ENCODE results near the gene AFF1.

- TF ChIP-seq, protein P1, sequence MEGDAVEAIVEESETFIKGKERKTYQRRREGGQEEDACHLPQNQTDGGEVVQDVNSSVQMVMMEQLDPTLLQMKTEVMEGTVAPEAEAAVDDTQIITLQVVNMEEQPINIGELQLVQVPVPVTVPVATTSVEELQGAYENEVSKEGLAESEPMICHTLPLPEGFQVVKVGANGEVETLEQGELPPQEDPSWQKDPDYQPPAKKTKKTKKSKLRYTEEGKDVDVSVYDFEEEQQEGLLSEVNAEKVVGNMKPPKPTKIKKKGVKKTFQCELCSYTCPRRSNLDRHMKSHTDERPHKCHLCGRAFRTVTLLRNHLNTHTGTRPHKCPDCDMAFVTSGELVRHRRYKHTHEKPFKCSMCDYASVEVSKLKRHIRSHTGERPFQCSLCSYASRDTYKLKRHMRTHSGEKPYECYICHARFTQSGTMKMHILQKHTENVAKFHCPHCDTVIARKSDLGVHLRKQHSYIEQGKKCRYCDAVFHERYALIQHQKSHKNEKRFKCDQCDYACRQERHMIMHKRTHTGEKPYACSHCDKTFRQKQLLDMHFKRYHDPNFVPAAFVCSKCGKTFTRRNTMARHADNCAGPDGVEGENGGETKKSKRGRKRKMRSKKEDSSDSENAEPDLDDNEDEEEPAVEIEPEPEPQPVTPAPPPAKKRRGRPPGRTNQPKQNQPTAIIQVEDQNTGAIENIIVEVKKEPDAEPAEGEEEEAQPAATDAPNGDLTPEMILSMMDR (IDR thresholded peaks at IDR 0.05), result no peak
- TF ChIP-seq POLR2A (IDR thresholded peaks at IDR 0.05) (no peak), POLR2AphosphoS5 (IDR thresholded peaks at IDR 0.05; ENCODE audit: insufficient read depth in 1 of 2, low read depth in 1 of 2) (no peak)
These were observed 83.9 kb downstream of the AFF1 start for GRCh38 chr4:87018753-87019152.
